ENCODE measurements around the gene AK8.
"Not testable (repeated sequence)": the region's sequence is repeated elsewhere in the genome, so short reads cannot be mapped to it uniquely, and the experiment has no call there.

AK8 gene

DNA sequence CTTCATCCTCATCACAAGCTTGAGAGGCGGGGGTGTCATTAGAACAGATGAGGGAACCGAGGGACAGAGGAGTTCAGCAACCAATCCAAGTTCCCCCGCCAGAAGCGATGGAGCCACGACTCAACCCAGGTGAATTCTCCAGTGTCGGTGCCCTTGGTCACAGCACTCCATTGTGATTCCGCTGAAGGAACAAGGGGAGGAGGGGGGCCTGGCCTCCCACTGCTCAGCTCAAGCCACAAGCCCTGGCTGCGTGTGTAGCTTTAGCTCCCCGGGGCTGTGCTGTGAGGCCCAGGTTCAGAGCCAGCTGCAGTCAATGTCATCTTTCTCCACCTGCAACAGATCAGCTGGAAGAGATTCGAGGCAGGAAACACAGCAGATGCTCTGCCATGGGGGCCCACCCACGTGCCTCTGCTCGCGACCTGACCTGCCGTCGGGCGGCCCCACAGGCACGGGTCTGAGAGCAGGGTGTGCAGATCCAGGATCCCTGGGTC is 135.2 kb downstream of the AK8 start:
- DNase-seq (ENCODE audit: low read depth) = no peak

- DNase-seq (ENCODE audit: low read depth) = no peak
Observed at GRCh38 chr9:132740526-132741309, 137.4 kb downstream of the AK8 start.

DNA sequence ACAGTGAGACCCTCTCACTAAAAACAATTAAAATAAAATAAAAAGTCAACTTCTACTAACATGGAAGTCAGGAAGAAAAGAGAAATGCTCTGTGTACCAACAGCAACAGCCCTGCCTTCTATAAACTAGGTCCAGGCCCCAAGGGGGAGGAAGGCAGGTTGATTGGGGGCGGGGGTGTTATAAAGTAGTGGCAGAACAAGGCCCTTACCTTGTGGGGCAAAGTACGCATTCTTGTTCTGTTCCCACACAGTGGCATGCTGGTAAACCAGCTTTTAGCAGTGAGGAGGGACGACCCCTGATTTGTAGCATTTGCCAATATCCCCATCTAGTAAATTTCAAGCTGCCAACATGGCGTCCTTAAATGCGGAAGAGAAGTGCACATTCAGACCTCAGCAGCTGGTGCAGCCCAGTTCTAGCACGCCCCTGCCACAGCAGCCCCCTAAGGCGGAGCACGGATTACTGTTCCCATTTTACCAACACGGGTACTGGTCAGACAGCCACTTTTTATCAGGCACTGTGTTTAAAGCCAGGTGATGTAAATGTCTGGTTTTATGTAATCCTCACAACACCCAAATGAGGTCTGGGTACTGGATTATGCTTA is 138.3 kb downstream of the AK8 start:
- no peak for DNase-seq (ENCODE audit: low read depth)

GRCh38 chr9:132733260-132733815 is 144.7 kb downstream of the AK8 start:
- no peak for DNase-seq (ENCODE audit: low read depth)

DNA sequence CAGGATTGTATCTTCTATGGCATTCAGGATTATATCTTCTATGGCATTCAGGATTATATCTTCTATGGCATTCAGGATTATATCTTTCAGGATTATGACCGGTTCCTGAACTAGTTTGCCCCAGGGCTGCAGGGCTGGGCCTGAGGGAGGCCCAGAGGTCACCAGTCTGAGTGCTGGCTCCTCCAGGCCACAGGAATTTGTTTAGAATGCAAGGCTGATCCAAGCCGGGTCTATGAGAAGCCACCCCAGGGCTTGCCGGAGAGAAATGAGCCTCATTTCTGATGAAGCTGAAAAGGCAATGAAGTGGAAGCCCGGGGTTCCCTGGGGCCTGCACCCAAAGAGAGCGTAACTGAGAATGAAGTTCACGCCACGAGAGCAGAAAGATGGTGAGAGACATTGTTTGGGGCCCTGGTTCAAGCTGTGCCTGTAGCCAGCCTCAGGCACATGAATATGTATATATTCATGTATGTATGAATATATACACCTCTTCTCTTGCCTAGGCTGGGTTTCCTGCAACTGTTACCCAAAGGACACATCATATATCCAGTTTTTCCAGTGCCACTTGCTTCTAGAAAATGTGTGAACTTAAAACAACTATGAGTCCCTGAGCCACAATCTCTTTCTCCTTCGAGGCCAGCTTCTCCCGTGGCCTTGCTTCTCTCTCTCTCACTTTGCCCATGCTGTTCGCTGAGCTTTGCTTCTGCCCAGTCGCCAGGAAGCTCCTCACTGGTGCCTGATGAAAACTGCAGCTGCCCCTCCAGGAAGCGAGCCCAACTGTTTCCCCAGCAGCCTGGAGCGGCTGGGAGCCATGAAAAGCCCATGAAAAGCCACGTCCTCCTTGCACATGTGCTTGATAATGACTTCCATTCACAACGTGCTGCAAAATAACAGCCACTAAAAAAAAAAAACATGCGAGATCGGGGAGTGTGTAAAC is 145.5 kb downstream of the AK8 start:
- peak; percentile 21 for DNase-seq (ENCODE audit: low read depth)

DNA sequence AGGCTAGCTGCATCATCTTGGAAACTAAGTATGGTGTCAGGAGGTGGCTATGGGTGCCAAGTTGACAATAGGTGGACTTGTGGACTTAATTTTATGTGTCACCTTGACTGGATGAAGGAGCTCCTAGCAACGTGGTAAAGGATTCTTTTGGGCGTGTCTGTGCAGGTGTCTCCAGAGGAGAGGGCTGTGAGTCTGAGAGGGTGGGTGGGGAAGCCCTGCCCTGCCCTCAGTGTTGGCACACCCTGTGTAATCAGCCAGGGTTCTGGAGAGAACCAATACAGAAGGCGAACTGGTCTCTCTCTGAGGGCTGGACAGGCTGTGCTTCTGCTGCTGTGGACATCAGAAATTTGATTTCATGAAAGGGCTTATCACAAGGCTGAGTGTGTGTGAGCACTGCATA is 146.9 kb downstream of the AK8 start:
- no peak for DNase-seq (ENCODE audit: low read depth)

- DNase-seq (ENCODE audit: low read depth) = no peak
Observed at GRCh38 chr9:132730054-132731033, 147.7 kb downstream of the AK8 start.

DNA sequence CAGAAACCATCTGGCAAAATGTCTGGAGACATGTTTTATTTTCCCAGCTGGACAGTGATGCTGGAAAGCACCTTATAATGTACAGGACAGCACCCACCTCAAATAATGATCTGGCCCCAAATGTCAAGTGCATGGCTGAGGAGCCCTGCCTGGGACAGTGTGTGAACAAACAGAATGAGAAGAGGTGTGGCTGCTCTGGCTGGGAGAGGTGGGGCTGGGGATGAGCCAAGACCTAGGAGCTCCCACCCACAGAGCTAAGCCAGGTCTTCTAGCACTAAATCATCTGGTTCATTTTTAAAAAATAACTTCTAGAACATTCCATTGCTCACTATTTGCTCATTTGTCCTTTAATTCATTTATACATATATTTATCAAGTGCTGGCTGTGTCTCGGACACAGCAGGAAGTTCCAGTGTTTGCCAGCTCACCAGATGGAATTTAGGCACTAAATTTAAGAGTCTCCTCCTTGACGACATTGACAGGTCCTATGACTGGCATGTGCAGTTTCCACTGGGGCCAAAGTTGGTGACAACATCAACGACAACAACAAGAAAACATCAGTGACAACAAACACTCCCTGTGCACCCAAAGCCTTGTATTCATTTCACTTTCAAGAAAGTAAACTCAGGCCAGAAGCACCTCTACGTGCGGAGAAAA is 148.7 kb downstream of the AK8 start:
- no peak for DNase-seq (ENCODE audit: low read depth)

DNA sequence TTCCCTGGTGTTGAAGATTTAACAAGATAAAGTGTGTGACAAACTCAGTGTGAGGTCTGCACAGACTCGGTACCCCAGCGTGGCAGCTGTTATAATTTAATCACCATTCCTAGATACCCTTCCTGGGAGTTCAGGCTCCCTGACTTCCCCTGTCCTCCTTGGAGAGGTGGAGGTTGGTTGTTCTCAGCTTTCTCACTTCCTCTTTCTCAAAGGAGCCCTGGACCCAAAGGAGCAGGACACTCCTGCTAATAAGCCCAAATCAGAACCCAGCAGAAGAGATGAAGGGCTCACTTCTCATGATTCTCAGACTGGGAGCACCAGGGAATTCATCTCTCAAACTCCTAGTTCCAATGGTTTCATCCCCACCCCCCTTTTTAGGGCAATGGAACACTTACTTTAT is 149.6 kb downstream of the AK8 start:
- no peak for DNase-seq (ENCODE audit: low read depth)

GRCh38 chr9:132728071-132728470 is 150.0 kb downstream of the AK8 start:
- DNase-seq (ENCODE audit: low read depth) = no peak

DNA sequence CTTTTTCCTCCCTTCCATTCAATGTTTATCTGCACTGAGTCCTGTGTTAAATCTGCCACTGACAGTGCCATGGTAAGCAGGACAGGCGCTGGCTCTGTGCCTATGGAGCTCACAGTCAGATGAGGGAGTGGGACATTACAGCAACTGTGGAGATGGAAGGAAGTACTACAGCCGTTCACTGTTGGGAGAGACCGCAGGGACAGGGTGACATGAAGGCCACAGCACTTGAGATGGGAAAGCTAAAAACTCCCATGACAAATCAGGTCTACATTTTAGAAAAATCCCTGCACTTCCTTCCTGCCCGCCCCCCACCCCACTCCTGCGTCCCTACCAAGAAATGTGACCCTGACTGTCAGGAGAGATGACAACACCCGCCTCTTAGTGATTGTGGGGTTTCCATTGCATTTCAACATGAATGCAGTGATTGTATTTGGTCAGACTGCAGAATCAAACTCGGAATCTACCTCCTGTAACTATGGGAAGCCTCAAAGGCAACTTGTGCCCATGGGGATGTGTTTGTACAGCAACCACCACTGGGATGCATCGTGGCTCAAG is 151.4 kb downstream of the AK8 start:
- DNase-seq (ENCODE audit: low read depth) = no peak

- DNase-seq (ENCODE audit: low read depth) = no peak
Observed at GRCh38 chr9:132725306-132725705, 152.8 kb downstream of the AK8 start.

DNA sequence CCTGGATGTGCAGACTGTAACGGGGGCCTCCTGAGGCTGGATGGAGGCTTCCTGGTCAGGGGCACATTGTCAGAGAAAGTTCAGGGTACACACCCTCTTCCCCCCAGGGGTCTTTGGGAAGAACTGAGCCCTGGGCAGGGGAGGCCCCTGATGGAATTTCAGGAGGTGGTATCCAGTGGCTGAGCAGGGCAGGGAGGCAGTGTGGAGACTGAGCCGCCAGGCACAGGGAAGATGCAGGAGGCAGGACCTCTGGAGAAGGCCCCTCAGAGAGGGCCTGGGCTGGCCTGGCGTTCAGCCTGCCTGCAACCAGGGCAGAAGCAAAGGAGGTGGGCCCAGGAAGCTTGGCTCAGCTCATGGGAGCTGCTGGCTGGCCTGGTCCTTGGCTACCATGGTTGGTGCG is 154.3 kb downstream of the AK8 start:
- DNase-seq (ENCODE audit: low read depth) = no peak

DNA sequence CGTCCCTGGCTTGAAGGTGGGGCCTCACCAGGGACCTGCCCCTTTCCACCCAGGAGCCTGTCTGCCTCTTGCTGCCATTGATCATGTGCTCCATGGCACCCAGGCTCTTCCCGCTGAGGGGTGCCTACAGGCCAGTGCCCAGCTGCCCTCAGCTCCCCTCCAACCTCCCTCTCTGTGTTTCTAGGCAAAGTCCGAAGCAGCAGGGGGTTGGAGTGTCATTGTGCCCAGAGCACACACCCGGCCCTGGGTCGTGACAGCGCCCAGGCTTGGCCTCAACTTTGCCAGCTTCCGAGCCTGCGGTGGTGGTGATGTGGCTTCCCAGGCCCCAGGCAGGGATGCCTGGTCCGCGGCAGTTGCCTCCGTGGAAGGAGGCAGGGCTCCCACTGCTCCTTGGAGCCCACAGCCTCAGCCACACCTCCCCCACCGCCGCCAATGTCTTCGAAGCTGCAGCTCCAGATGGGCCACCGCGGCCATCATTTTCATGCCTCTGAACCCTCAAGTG is 155.5 kb downstream of the AK8 start:
- DNase-seq (ENCODE audit: low read depth) = no peak

DNA sequence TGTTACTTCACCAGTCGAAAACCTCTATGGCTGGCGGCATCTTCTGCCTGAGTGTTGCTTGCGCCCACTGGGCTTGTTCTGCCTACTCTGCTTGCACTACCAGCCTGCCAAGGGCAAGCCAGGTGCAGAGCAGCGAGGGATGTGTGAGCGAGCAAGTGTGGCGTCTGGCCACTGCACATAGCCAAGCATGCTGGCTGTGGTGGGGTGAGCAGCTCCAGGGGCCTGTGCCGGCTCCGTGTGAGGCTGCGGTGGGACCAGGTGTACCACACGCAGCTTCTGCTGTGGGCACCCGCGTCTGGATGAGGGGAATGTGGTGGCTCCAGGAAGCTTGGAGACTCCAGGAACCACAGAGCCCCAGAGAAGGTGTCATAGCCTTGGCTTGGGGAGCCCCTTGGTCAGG is 156.4 kb downstream of the AK8 start:
- no peak for DNase-seq (ENCODE audit: low read depth)

DNA sequence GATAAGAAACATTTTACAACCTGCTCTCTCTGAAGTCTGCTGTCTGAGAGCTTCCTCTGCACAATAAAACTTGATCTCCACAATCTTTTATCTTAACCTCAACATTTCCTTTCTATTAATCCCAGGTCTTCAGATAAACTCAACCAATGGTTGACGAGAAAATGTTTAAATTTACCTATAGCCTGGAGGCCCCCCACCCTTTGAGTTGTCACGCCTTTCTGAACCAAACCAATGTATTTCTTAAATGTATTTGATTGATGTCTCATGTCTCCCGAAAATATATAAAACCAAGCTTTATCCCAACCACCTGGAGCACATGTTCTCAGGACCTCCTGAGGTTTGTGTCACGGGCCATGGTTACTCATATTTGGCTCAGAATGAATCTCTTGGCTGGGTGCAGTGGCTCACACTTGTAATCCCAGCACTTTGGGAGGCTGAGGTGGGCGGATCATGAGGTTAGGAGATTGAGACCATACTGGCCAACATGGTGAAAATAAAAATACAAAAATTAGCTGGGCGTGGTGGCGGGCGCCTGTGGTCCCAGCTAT is 159.6 kb downstream of the AK8 start:
- not testable (repeated sequence) for DNase-seq (ENCODE audit: low read depth)

DNA sequence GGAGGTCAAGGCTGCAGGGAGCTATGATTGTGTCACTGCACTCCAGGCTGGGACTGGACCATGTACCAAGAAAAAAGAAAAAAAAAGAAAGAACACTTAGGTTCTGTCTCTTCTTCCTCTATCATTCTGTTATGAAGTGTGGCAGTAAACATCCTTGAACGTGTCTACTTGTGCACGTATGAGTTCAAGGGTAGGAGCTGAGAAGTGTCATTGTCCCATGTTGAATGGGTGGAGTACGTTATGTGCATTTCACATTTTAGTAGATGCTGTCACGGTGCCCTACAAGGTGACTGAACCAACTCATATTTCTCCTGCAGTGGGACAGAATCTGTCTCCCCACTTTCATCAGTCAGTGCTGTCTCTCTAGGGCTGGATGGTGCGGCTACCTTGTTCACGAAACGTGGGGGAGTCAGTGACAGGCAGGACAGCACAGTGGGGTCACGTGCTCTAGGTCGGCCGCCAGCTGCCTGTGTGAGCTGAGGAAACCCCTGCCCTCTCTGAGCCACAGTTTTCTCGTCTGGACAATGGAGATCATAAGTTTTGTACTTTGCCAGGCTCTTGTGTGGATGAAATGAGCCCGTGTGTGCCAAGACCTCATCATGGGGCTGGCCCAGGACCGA is 160.6 kb downstream of the AK8 start:
- no peak for DNase-seq (ENCODE audit: low read depth)

DNA sequence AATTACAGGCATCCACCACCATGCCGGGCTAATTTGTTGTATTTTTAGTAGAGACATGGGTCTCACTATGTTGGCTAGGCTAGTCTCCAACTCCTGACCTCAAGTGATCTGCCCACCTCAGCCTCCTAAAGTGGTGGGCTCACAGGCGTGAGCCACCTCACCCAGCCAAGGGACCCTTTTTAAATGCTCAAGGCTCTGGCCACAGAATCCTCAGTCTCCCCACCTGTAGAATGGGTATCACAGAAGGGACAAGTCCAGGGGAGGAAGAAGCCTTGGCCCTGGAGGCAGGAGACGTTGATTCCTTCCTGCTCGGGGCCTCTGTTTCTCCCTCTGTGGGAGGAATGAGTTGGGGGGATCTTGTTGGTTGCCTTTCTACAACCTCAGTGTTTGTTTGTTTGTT is 162.1 kb downstream of the AK8 start:
- no peak for DNase-seq (ENCODE audit: low read depth)

DNA sequence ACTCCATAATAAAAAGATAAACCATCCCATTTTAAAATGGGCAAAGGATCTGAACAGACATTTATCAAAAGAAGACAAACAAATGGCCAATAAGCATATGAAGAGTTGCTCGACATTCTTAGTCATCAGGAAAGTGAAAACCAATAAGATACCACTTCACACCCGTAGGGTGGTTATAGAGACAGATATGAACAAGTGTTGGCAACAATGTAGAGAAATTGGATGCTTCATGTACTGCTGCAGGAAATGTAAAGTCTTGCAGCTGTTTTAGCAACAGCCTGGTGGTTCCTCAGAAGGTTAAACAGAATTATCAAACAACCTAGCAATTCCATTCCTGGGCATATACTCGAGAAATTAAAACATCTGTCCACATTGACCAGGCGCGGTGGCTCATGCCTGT is 165.3 kb downstream of the AK8 start:
- DNase-seq (ENCODE audit: low read depth) = no peak

All from amniotic epithelial cell (primary cell).